Kidney epithelial cell (primary cell): ENCODE results near the gene PLEKHA5. TPM values are rescaled to one million over a fixed set of nuclear protein-coding genes. Genes with fewer than 3 reads are reported as not detected.
"Not testable (repeated sequence)": the region's sequence is repeated elsewhere in the genome, so short reads cannot be mapped to it uniquely, and the experiment has no call there.

Experiments
- DNase-seq: peaks from one replicate; pipeline ENCODE4 v3.0.0-alpha.2; 2010; ENCODE audit warnings: low read depth
- H3K27me3 ChIP-seq: 2 replicates; pipeline ENCODE4 v1.6.0; 2011; ENCODE audit warnings: low read length; ENCODE audit not compliant: control insufficient read depth, insufficient read depth
- H3K36me3 ChIP-seq: 2 replicates; pipeline ENCODE4 v1.5.1; 2011; ENCODE audit warnings: low read length; ENCODE audit not compliant: control insufficient read depth, insufficient read depth
- H3K4me3 ChIP-seq: 2 replicates; pipeline ENCODE4 v1.5.1; 2011; ENCODE audit warnings: low read depth, mild to moderate bottlenecking, control low read depth, low read length
- CTCF ChIP-seq: IDR thresholded peaks from 2 replicates; pipeline ENCODE4 v1.5.1; 2011; ENCODE audit warnings: mild to moderate bottlenecking, moderate library complexity, low read length, control low read depth, inconsistent platforms; ENCODE audit not compliant: insufficient read depth, poor library complexity, severe bottlenecking
- total RNA-seq: library from RNA; depleted of rRNA; stranded (reverse); fragments of >200 nt; gene quantifications from 2 replicates; pipeline ENCODE4 v1.2.3, GENCODE V29; 2015

The PLEKHA5 gene
- total RNA-seq, 1 donor from 2014 or later, result 21.9 TPM

DNA sequence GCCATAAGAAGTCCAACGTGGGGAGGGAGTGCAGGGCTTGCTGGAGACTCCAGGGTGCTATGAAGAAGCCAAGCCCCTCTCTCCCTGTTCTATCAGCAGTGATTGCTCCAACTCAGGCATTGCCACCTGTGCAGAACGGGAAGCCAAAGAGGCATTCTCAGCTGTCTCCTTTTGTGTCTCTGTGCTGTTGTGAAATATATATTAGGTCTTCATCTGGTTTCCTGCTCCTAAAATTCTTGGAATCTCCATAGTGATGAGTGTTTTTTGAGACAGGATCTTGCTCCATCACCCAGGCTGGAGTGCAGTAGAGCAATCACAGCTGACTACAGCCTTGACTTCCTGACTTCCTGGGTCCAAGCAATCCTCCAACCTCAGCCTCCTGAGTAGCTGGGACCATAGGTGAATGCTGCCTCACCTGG is 258.6 kb downstream of the PLEKHA5 start:
- Histone ChIP-seq H3K27me3 (no peaks in the 10 kb centered on the region), H3K4me3 (no peak overlapping the region), H3K36me3 (no peaks in the 10 kb centered on the region)
- no peak for TF ChIP-seq CTCF
- no peak for DNase-seq

GRCh38 chr12:19390051-19390598 is 260.6 kb downstream of the PLEKHA5 start:
- no peak for DNase-seq
- TF ChIP-seq CTCF, result no peak

GRCh38 chr12:19392644-19393043 is 263.1 kb downstream of the PLEKHA5 start:
- H3K27me3 ChIP-seq, H3K36me3 ChIP-seq, H3K4me3 ChIP-seq: not testable (repeated sequence)

More at GRCh38 chr12:19390051-19390598, 260.6 kb downstream of the PLEKHA5 start:
- Histone ChIP-seq H3K36me3 (no peaks in the 10 kb centered on the region), H3K27me3 (no peaks in the 10 kb centered on the region), H3K4me3 (no peak overlapping the region)

DNA sequence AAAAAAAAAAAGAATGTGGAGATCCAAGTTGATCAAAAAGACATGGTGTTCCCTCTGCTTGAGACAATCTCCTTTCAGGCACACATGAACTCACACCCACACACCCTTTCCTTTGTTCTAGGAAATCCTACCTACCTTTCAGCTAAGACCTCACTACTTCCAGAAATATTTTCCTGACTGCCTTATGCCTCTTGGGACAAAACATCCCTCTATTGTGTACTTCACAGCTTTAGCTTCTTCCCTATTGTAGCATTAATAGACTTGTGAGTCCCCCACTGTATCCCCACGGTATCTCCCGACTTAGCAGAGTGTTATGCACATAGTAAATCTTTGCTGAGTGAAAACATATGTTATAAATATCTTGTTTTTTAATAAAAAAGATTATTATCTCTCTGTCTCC is 264.9 kb downstream of the PLEKHA5 start:
- no peaks in the 10 kb centered on the region for H3K27me3 ChIP-seq
- no peak for DNase-seq
- H3K36me3 ChIP-seq, result no peaks in the 10 kb centered on the region
- no peak overlapping the region for H3K4me3 ChIP-seq
- TF ChIP-seq CTCF, result no peak

More at GRCh38 chr12:19392644-19393043, 263.1 kb downstream of the PLEKHA5 start:
- DNase-seq, result not testable (repeated sequence)

GRCh38 chr12:19397534-19397933 is 268.0 kb downstream of the PLEKHA5 start:
- no peak for TF ChIP-seq CTCF
- H3K4me3 ChIP-seq, result no peak overlapping the region
- no peak for DNase-seq
- H3K36me3 ChIP-seq, result no peaks in the 10 kb centered on the region
- no peaks in the 10 kb centered on the region for H3K27me3 ChIP-seq

- H3K36me3 ChIP-seq, result no peaks in the 10 kb centered on the region
- no peak for DNase-seq
- no peak for TF ChIP-seq CTCF
These were observed 269.1 kb downstream of the PLEKHA5 start for GRCh38 chr12:19398376-19399363.

GRCh38 chr12:19400649-19401285 is 271.2 kb downstream of the PLEKHA5 start:
- H3K36me3 ChIP-seq, DNase-seq, H3K27me3 ChIP-seq, H3K4me3 ChIP-seq: not testable (repeated sequence)

More at GRCh38 chr12:19398376-19399363, 269.1 kb downstream of the PLEKHA5 start:
- Histone ChIP-seq H3K4me3 (no peak overlapping the region), H3K27me3 (no peaks in the 10 kb centered on the region)
